Natural killer cell treated with Interleukin-12 subunit alpha and Interleukin-12 subunit beta and Interleukin-15 and Interleukin-18, amount 100 ng/mL, for 72 hours (primary cell): ENCODE data around the gene TSHZ2. TPM values are rescaled to one million over a fixed set of nuclear protein-coding genes. Genes with fewer than 3 reads are reported as not detected.

Experiments used
- ATAC-seq, 2 donors: fragments of 150-1000 bp; cut with Tn5 transposase in 1 of 2; sonication (Bioruptor Pico), chemical (Tn5 transposase) in 1 of 2; 2 replicates each; pipeline ENCODE4 v1.10.0; 2021
- DNase-seq: peaks from one replicate; pipeline ENCODE4 v3.0.0; 2022; ENCODE audit warnings: low spot score
- H3K27ac Mint-ChIP-seq, 2 donors: 1 replicate in 1 of 2; 2 replicates in 1 of 2; pipeline ENCODE4 v1.8.0; 2022; ENCODE audit warnings: mixed read lengths in 2 of 2, mild to moderate bottlenecking in 1 of 2, moderate library complexity in 1 of 2
- H3K27me3 Mint-ChIP-seq, 2 donors: 1 replicate in 1 of 2; 2 replicates in 1 of 2; pipeline ENCODE4 v1.8.0; 2022; ENCODE audit warnings: mixed read lengths in 2 of 2
- H3K36me3 Mint-ChIP-seq: one replicate; pipeline ENCODE4 v1.8.0; 2022; ENCODE audit warnings: mixed read lengths
- H3K4me1 Mint-ChIP-seq, 2 donors: 1 replicate in 1 of 2; 2 replicates in 1 of 2; pipeline ENCODE4 v1.8.0; 2022; ENCODE audit warnings: low read depth in 2 of 2, mixed read lengths in 2 of 2, mild to moderate bottlenecking in 1 of 2
- H3K4me3 Mint-ChIP-seq: one replicate; pipeline ENCODE4 v1.8.0; 2022; ENCODE audit warnings: mixed read lengths
- H3K9me3 Mint-ChIP-seq: 2 replicates; pipeline ENCODE4 v1.8.0; 2022; ENCODE audit warnings: mixed read lengths
- total RNA-seq, 2 donors: library from RNA; stranded (reverse); gene quantifications; one replicate each; pipeline ENCODE4 v1.2.3, GENCODE V29; 2022

Gene TSHZ2
- total RNA-seq, 2 donors from 2014 or later = 0.05 to 1.1 TPM

GRCh38 chr20:53148771-53149147 is 176.6 kb downstream of the TSHZ2 start:
- no peak overlapping the region for H3K27ac Mint-ChIP-seq

DNA sequence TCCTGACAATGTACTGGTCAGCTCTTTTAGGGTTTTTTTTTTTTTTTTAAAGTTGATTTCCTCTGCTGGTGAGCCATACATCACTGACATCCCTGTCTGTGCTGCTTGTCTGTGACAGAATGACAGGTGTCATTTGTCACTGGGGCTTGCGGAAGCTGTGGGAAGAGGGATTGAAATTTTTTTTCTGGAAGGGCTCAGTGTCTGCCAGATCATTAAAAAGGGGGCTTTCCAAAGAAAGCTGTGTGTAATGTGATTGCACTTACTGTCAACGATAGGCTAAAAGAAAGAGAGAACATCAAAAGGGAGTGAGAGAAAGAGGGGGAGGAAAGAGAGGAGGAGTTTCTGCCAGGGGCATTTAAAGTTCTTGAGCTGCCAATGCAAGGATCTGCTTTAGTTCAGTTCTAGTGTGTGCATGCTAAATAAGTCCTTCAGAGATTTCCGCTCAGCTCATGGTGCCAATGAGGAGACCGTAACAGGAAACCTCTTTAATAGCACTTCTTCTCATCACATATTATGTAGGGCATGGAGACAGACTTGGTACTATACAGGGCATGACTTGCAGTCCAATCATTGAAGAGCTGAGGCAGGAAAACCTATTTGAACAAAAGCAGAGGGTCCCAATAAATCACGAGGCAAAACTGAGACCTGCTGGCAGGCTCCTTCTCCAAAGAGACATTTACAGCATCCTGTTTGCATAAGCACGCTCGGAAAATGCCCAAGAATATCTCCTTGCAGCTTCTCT is 177.2 kb downstream of the TSHZ2 start:
- Mint-ChIP-seq H3K4me3 (no peak overlapping the region), H3K36me3 (no peaks in the 10 kb centered on the region), H3K9me3 (no peaks in the 10 kb centered on the region), H3K27me3 (peaks cover 36 to 43% of the 10 kb centered on the region in 2 donors), H3K27ac (no peak overlapping the region), H3K4me1 (peaks cover 0 to 6% of the 10 kb centered on the region in 2 donors)
- ATAC-seq = no peak
- no peak for DNase-seq

More at GRCh38 chr20:53148771-53149147, 176.6 kb downstream of the TSHZ2 start:
- Mint-ChIP-seq H3K36me3 (no peaks in the 10 kb centered on the region), H3K9me3 (no peaks in the 10 kb centered on the region), H3K4me1 (peaks cover 0 to 6% of the 10 kb centered on the region in 2 donors), H3K27me3 (peaks cover 36 to 43% of the 10 kb centered on the region in 2 donors), H3K4me3 (no peak overlapping the region)
- no peak for DNase-seq
- no peak for ATAC-seq

GRCh38 chr20:53149890-53150205 is 177.7 kb downstream of the TSHZ2 start:
- H3K27ac Mint-ChIP-seq = no peak overlapping the region
- peaks cover 0 to 6% of the 10 kb centered on the region in 2 donors for H3K4me1 Mint-ChIP-seq
- no peak for DNase-seq

DNA sequence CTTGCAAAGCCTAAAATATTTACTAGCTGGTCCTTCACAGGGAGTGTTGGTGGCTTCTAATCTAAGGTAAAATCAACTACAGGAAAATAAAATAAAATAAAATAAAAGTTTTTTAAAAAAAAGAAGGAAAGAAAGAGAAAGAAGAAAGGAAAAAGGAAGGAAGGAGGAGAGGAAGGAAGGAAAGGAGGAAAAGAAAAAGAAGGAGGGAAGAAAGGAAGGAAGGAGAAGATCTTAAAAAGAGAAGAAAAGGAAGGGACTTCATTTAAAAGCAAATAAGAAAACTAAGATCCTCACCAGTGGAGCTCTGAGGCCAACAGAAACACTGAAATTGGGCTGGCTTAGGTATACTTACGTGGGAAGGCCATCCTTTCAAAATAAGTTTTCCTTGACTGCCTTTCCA is 178.4 kb downstream of the TSHZ2 start:
- Mint-ChIP-seq H3K4me3 (no peak overlapping the region), H3K27ac (no peak overlapping the region), H3K9me3 (no peaks in the 10 kb centered on the region), H3K27me3 (peaks cover 43 to 52% of the 10 kb centered on the region in 2 donors), H3K36me3 (no peaks in the 10 kb centered on the region), H3K4me1 (peaks cover 0 to 6% of the 10 kb centered on the region in 2 donors)
- ATAC-seq = no peak
- no peak for DNase-seq

More at GRCh38 chr20:53149890-53150205, 177.7 kb downstream of the TSHZ2 start:
- Mint-ChIP-seq H3K27me3 (peaks cover 40 to 47% of the 10 kb centered on the region in 2 donors), H3K4me3 (no peak overlapping the region), H3K9me3 (no peaks in the 10 kb centered on the region), H3K36me3 (no peaks in the 10 kb centered on the region)
- no peak for ATAC-seq

DNA sequence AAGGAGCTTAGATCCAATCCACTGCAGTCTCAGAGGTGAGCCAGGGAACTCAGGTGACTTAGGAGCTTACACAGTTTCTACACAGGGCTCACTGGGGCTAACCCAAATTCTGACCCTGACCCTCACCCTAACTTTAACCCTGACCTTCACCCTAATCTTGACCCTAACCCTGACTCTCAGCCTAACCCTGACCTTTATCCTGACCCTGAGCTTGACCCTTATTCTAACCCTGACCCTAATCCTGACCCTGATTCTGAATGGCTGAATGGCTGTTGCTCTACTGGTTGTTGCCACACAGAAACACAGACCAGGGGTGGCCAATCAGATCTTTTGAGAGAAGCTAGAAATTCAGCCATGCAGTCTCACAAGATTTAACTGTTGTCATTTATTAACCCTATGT is 180.1 kb downstream of the TSHZ2 start:
- Mint-ChIP-seq H3K27me3 (peaks cover 29 to 35% of the 10 kb centered on the region in 2 donors), H3K4me3 (no peak overlapping the region), H3K4me1 (peaks cover 0 to 6% of the 10 kb centered on the region in 2 donors), H3K27ac (no peak overlapping the region), H3K9me3 (no peaks in the 10 kb centered on the region), H3K36me3 (no peaks in the 10 kb centered on the region)
- no peak for DNase-seq
- ATAC-seq = no peak

- H3K9me3 Mint-ChIP-seq = no peaks in the 10 kb centered on the region
- H3K27ac Mint-ChIP-seq = no peak overlapping the region
- H3K27me3 Mint-ChIP-seq = peaks cover 22 to 25% of the 10 kb centered on the region in 2 donors
- H3K4me3 Mint-ChIP-seq = no peak overlapping the region
- H3K36me3 Mint-ChIP-seq = no peaks in the 10 kb centered on the region
- peaks cover 0 to 8% of the 10 kb centered on the region in 2 donors for H3K4me1 Mint-ChIP-seq
- DNase-seq (no peak), ATAC-seq (no peak)
These were observed 182.4 kb downstream of the TSHZ2 start for GRCh38 chr20:53154540-53154939.

DNA sequence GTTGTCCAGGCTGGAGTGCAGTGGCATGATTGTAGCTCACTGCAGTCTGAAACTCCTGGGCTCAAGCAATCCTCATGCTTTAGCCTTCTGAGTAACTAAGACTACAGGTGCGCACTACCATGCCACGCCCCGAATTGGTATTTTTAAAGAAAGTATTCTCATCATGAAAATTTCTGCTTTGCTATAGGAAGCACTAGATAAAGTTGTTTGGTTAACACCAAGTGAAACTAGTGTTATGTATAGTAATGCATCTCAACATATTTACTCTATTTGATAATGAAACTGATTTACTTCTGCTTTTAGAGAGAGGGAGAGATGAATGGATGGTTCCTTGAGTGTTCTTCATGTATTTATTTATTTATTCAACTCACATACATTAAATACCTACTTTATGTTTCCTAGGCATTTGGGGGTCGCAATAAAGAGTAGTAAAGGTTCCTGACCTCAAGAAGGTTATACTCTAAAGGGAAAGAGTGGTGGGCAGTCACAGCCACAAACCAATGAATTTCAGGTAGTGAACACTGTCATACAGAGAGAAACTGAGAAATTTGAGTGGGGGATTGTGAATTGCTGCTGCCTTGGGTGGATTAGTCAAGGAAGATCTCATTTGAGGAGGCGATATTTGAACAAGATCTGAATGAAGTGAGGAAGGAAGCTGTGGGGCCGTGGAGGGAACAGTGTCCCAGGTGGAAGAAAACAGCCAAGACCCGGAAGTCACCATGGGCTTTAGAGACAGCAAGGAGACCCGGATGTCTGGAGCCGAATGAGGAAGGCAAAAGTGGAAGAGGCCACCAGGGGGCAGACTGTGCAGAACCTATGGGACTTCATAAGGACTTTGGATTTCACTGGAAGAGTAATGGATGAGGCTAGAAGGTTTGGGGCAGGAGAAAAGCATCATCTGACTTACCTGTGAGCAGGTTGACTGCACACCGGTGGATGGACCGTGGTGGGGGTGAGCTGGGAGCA is 185.6 kb downstream of the TSHZ2 start:
- Mint-ChIP-seq H3K27me3 (peaks cover 22 to 23% of the 10 kb centered on the region in 2 donors), H3K9me3 (no peaks in the 10 kb centered on the region), H3K27ac (no peak overlapping the region), H3K4me1 (peaks cover 0 to 7% of the 10 kb centered on the region in 2 donors), H3K4me3 (no peak overlapping the region), H3K36me3 (no peaks in the 10 kb centered on the region)
- ATAC-seq = peak in 1 of 2 donors; percentile 31
- DNase-seq = no peak

GRCh38 chr20:53159160-53159559 is 187.0 kb downstream of the TSHZ2 start:
- no peaks in the 10 kb centered on the region for H3K9me3 Mint-ChIP-seq
- H3K4me1 Mint-ChIP-seq = peaks cover 0 to 7% of the 10 kb centered on the region in 2 donors
- no peak for ATAC-seq
- H3K36me3 Mint-ChIP-seq = no peaks in the 10 kb centered on the region
- no peak for DNase-seq
- H3K4me3 Mint-ChIP-seq = no peak overlapping the region
- peaks cover 19 to 23% of the 10 kb centered on the region in 2 donors for H3K27me3 Mint-ChIP-seq
- H3K27ac Mint-ChIP-seq = no peak overlapping the region

- peaks cover 0 to 7% of the 10 kb centered on the region in 2 donors for H3K4me1 Mint-ChIP-seq
- no peak for ATAC-seq
- H3K36me3 Mint-ChIP-seq = no peaks in the 10 kb centered on the region
- no peaks in the 10 kb centered on the region for H3K9me3 Mint-ChIP-seq
- no peak overlapping the region for H3K27ac Mint-ChIP-seq
- no peak for DNase-seq
- H3K4me3 Mint-ChIP-seq = no peak overlapping the region
- peaks cover 9 to 12% of the 10 kb centered on the region in 2 donors for H3K27me3 Mint-ChIP-seq
These were observed 188.9 kb downstream of the TSHZ2 start for GRCh38 chr20:53161073-53161472.

GRCh38 chr20:53161473-53161872 is 189.3 kb downstream of the TSHZ2 start:
- ATAC-seq (no peak), DNase-seq (no peak)
- Mint-ChIP-seq H3K4me1 (peaks cover 0 to 7% of the 10 kb centered on the region in 2 donors), H3K27me3 (peaks cover 9 to 12% of the 10 kb centered on the region in 2 donors), H3K4me3 (no peak overlapping the region), H3K9me3 (no peaks in the 10 kb centered on the region), H3K36me3 (no peaks in the 10 kb centered on the region), H3K27ac (no peak overlapping the region)

DNA sequence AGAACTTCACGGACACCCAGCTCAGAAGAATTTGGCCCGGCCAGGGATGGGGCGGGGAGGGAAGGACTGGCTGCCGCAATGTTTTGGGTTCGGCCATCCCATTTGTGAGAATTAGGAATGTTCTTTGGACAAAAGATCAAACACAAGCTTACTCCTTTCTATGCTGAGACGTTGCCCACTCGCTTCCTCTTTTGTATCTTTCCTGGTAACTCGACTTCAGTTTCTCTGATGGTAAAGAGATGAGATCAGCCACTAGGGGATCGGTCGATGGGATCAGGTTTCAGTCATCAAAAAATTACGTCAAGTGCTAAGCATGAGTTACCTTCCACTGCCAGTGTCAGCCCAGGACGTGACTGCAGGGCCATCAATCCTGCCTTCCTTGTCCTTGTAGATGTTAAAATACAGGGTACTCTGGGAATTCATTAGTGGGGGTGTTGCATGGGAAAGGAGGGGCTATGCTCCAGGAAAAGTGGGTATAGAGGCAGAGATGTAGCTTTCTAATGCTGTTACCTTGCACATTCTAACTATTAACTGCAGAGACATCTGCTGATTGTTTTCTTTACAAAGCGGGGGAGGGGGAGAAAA is 190.2 kb downstream of the TSHZ2 start:
- Mint-ChIP-seq H3K4me1 (peaks cover 0 to 7% of the 10 kb centered on the region in 2 donors), H3K9me3 (no peaks in the 10 kb centered on the region), H3K27me3 (peaks cover 11 to 16% of the 10 kb centered on the region in 2 donors), H3K4me3 (no peak overlapping the region), H3K27ac (no peak overlapping the region), H3K36me3 (no peaks in the 10 kb centered on the region)
- ATAC-seq (no peak), DNase-seq (no peak)

DNA sequence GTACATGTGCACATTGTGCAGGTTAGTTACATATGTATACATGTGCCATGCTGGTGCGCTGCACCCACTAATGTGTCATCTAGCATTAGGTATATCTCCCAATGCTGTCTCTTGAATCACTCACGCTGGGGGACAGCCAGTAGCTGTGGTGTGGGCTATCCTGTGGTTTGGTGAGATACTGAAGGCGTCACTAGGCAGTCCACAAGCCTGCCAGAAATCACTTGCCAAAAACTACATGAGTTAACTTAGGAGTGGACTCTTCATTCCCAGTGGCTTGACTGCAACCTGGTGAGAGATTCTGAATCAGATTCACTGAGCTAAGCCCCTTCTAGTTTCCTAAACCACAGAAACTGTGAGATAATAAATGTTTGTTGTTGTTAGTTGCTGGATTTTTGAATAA is 191.3 kb downstream of the TSHZ2 start:
- Mint-ChIP-seq H3K27me3 (peaks cover 14 to 21% of the 10 kb centered on the region in 2 donors), H3K27ac (no peak overlapping the region), H3K4me3 (no peak overlapping the region), H3K4me1 (no peaks in the 10 kb centered on the region), H3K36me3 (no peaks in the 10 kb centered on the region), H3K9me3 (no peaks in the 10 kb centered on the region)
- no peak for DNase-seq
- ATAC-seq = no peak

DNA sequence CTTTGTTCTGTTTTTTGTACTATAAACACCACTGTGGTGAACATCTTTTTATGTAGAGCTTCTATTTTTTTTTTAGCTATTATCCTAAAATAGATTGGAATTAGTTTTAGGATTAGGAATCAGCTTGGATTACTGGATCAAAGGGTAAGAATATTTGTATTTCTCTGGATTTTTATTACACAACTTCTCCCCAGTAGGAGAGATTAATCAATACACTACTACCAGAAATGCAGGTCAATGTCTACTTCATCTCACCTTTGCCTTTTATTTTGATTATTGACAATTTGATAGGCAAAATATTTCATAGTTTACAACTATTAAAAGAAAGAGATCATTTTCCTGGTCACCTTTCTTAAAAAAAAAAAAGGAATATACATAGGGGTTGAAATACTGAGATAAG is 191.9 kb downstream of the TSHZ2 start:
- H3K4me3 Mint-ChIP-seq = no peak overlapping the region
- no peak overlapping the region for H3K27ac Mint-ChIP-seq
- H3K27me3 Mint-ChIP-seq = peaks cover 16 to 21% of the 10 kb centered on the region in 2 donors
- no peaks in the 10 kb centered on the region for H3K9me3 Mint-ChIP-seq
- no peaks in the 10 kb centered on the region for H3K4me1 Mint-ChIP-seq
- ATAC-seq (no peak), DNase-seq (no peak)
- H3K36me3 Mint-ChIP-seq = no peaks in the 10 kb centered on the region

DNA sequence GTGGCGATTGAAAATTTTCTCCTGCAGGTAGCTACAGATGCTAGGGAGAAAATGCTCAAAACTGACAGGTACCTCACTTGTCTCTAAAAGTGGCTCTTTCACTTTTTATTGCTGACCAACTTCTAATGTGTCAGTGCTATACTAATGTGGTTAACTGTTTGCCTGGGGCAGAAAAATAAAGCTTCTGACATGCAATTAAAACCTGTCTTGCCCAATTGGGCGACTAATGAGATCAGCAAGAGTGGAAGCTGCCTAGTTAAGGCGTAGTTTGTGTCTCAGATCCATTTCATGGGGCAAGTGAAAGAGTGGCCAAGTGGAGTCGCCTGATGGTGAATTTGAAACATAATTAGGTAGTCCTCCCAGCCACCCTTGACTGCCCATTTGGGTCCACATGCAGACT is 193.3 kb downstream of the TSHZ2 start:
- ATAC-seq = no peak
- H3K27me3 Mint-ChIP-seq = peaks cover 18 to 21% of the 10 kb centered on the region in 2 donors
- H3K36me3 Mint-ChIP-seq = no peaks in the 10 kb centered on the region
- H3K27ac Mint-ChIP-seq = no peak overlapping the region
- no peak overlapping the region for H3K4me3 Mint-ChIP-seq
- no peak for DNase-seq
- no peaks in the 10 kb centered on the region for H3K9me3 Mint-ChIP-seq
- no peaks in the 10 kb centered on the region for H3K4me1 Mint-ChIP-seq
